Activated CD8-positive, alpha-beta memory T cell treated with anti-CD3 and anti-CD28 coated beads for 4 hours (primary cell): Measurements from ENCODE around the gene PLEKHS1.
"Not testable (repeated sequence)": the region's sequence is repeated elsewhere in the genome, so short reads cannot be mapped to it uniquely, and the experiment has no call there.

ENCODE experiments used
- DNase-seq, 2 donors: peaks; one replicate each; pipeline ENCODE4 v3.0.0-alpha.2; 2020; ENCODE audit warnings: low read depth in 2 of 2

The PLEKHS1 gene

DNA sequence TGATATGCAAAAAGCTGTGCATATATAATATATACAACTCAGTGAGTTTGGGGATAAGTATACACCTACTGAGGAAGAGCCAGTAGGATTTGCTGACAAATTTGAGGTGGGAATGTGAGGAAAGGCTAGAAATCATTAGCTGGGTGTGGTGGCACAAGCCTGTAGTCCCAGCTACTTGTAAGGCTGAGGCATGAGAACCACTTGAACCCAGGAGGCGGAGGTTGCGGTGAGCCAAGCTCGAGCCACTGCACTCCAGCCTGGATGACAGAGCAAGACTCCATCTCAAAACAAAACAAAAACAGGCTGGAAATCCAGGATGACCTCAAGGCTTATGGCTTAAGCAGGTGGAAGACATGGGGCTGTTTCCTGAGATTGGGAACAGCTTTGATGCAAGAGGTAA lies 10.6 kb upstream of the PLEKHS1 start:
- no peak for DNase-seq

DNA sequence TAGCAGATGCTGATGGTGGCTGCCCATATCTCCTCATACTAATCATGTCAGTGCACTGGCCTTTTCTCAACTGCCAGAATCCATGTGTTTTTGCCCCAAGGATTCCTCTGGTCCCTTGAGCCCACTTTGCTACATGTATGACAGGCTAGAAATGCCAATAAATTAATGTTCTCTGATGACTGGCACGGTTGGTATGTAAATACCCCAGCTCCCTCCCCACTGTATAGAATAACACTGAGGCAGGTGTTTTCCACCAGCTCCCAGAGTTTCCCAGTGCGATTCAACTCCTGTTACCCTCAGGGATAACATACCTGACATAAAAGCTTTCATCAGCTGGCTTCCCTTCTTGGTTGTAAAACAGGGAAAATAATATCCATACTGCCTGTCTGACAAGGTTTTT lies 9.0 kb upstream of the PLEKHS1 start:
- no peak for DNase-seq

DNA sequence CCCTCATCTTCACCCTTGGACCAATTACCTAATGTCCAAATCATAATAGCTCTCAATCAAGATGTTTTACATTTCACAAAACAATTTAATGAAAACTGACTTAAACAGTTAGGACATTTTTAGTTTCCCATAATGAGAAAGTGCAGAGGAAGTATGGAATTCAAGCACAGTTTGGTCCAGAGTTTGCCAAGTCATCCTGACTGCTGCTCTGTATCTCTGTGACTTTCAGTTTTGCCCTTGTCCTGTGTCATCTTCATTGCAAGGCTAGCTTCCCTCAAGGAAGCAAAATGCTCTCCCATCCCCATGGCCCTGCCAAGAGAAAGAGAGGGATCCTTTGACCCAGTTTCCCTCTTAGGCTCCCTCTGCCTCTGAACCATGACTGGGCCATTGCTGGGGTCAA lies 7.9 kb upstream of the PLEKHS1 start:
- DNase-seq: no peak

DNA sequence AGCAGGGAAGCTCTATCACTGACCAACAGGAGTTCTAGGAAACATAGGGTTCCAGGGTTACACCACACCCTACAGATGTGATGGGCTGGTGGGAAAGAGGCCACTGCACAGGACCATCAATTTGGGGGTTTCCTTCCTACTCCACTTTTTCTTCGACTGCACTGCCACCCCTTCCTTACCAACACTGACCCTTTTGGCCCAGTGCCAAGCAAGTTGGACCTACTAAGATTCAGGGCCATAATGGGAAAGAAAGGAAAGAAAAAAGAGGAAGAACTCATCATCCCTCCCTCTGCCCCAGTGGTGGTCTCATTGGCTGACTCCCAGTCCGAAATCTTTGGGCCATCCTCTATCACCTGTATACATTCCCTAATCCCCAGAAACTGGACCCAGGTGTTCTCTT lies 6.1 kb upstream of the PLEKHS1 start:
- DNase-seq: no peak

DNA sequence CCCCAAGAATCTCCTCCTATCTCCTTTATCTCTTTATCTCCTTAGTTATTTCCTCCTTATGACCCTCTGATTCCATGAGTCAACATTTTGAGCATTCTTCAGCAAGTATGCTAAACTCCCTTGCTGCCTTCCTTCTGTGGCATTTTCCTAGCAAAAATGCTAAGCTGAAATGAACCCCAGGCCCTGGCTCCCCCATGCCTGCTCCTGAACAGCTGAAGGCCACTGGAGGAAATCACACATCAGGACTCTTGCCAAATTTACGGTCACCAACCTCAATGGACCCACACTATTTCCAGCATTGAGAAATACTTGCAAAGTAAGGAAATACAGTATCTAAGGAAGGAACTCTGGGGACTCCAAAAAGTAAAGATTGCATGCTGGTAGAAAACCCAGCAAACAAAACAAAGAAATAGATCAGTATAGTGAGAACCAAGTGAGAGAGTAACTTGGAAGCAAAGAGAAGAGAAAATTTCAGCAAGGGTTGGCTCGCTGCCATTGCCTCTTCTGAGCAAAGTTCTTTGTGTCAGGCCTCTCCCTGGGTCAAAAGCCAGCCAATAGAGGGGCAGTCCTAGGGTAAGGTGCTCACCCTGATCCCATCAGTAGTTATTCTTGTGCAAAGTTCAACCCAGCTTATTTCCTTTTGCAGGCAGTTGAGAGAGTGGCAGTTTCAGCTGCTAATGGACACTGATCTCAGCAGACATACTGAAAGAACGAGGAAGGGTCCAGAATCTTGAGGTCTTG lies 5.1 kb upstream of the PLEKHS1 start:
- no peak for DNase-seq

DNA sequence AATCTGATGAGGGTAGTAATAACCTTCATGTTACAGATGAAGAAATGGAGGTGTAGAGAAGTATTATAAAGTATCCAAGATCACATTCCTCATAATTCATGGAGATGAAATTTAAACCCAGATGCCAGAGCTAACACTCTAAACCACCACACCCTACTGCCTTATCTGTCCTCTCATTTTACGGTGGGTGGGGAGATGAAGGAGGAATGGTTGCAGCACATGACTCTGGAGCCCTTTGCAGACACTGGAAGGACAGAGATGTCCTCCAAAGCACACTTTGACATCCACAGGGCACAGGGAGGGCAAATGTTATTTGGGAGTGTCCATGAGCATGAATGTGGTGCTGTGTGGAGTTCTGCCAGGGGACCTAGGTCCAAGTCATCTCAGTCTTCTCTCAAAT lies 1.1 kb downstream of the PLEKHS1 start:
- DNase-seq: no peak

DNA sequence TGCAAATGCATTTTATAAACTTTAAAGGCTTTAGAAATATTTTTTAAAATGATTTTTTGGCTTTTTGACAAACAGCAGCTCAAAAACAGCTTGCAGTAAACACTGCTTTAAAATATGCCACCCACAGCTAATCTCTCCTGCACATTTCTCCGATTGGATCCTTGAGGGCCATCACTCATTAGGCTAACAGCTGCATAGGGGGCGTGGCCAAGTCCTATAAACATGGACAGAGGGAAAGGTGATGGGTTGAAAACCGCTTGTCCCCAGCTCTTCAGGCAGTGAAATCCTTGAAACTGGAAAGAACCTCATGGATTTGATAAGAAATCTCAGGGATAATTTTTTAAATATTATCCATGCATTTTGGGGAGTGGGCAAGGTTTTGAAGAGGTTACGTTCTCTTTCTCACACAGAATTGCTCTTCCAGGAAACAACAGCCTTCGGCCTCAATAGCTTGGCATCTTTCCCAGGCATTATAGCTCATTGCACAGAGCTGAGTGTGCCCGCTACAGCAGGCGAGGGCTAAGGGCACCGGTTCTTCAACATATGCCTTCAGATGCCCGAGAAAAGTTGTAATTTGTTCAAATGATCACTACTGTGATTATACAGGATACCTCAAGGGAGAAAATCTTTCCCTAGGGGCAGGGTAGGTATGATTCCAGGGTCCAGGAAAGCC lies 1.7 kb downstream of the PLEKHS1 start:
- no peak for DNase-seq

DNA sequence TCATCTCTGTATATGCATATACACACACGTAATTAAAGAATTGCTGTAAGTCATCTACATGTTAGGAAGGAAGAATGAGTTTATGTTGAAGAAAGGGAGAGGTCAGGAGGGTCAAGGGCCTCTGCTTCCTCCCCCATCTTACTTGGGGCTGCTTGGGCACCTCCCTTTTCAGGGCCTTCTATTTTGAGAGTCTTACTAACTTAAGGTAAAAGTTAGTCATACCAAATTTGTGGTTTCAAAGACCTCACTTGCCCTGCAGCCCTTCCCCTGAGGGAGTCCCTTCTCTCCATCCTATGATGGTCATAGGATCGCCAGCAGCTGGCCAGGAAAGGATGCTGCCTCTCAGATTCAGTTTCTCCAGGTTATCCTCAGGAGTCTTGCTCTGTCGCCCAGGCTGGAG lies 2.6 kb downstream of the PLEKHS1 start:
- DNase-seq: no peak

DNA sequence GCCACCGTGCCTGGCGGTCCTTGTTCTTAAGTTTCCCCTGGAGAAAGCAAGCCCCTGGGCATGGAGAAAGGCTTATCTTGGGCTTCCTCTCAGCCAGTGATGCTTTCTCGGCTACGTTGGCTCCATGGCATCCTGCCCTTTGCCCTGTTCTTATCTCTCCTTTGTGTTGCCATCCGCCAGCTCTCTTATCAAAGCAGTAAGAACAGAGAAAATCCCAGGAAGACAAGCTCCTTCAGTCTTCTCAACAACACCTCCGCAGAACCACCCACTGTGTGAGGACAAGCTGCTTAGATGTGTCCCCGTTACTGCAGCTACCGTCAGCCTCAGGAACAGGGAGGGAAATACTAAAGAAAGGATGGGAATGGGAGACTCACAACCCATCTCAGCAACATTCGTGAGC lies 3.3 kb downstream of the PLEKHS1 start:
- DNase-seq: no peak

DNA sequence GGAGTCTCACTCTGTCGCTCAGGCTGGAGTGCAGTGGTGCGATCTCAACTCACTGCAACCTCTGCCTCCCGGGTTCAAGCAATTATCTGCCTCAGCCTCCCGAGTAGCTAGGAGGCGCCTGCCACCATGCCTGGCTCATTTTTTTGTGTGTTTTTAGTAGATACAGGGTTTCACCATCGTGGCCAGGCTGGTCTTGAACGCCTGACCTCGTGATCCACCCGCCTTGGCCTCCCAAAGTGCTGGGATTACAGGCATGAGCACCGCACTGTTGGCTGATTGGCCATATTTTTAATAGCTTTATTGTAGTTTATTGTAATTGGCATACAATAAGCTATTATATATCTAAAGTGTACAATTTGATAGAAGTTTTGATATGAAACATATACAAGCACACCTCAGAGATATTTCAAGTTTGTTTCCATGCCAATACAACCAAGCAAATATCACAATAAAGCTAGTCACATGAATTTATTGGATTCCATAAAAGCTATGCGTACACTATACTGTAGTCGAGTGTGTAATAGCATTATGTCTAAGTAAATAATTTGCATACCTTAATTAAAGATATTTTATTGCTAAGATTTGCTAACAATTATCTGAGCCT lies 5.6 kb downstream of the PLEKHS1 start:
- no peak for DNase-seq

DNA sequence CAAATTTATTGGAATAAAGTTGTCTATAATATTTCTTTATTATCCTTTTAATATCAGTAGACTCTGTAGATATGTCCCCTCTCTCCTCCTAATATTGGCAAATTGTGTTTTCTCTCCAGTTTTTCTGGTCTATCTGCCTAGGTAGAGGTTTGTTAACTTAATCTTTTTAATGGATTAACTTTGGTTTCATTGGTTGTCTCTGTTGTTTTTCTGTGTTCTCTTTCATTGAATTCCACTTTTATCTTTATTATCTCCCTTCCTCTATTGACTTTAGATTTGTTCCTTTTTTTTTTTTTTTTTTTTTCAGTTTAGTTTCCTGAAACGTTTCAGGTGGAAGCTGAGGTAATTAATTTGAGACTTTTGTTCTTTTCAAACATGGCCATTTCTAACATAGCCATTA lies 10.6 kb downstream of the PLEKHS1 start:
- no peak for DNase-seq

DNA sequence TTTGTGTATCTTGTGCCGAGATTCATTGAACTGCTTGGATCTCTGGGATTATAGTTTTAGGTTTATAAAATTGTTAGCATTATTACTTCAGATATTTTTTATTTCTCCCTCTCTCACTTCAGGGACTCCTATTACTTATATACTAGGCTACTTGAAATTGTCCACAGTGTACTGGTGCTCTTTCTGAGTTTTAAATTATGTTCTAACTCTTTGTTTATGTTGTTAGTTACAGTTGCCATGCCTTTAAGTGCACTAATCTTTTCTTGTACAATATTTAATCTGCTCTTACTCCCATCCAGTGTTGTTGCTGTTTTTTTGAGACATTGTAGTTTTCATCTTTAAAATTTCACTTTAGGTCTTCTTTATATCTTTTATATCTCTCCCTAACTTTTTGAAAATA lies 13.1 kb downstream of the PLEKHS1 start:
- DNase-seq: no peak

DNA sequence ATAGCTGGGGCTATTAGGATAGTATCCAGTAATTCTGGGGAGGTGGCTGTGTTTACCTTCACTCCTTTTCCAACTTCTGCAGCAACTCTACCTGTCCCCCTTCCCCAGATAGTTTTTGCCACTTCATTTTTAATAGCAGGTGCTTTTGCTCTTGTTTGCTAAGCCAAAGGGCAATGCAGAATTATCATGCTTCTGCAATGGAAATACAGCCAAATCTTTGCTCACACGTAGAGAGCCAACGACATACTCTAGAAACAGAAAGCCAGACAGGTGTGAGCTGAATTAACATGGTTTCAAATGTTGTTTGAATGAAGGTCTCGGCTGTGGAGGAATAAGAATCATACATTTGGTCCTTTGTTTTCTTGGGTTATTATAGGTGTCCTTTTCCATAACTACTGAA lies 14.4 kb downstream of the PLEKHS1 start:
- DNase-seq: no peak

DNA sequence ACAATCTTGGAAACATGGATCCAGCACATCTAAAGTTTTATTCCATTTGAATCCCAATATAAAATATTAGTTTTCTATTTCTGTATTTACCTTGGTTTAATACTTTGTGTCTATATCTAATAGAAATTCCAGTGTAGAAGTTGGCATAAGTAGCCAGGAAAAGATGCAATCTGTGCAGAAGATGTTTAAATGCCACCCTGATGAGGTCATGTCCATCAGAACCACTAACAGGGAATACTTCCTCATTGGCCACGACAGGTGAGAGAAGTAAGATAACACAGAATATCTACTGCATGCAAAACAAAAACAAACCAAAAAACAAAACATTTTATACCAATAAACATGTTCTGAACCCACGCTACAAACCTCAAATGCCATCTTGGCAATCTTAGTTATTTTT lies 15.7 kb downstream of the PLEKHS1 start:
- no peak for DNase-seq

DNA sequence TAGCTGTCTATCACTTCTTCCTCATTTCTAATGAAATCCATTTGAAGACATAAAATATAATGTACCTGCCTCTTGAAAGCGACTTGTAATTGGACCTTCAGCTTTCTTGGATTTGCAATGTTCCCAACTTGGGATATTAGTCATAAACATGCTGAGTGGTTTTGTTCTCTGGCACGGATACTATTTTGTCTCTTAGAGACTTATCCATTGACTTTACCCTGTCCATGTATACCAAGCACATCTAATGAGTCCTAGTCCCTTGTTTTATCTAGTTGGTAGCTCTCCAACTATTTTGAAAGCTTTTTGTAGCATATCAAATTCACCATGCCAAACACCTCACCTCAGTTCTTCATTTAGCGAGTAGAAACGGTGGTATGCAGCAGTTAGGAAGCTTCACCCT lies 18.9 kb downstream of the PLEKHS1 start:
- no peak for DNase-seq

DNA sequence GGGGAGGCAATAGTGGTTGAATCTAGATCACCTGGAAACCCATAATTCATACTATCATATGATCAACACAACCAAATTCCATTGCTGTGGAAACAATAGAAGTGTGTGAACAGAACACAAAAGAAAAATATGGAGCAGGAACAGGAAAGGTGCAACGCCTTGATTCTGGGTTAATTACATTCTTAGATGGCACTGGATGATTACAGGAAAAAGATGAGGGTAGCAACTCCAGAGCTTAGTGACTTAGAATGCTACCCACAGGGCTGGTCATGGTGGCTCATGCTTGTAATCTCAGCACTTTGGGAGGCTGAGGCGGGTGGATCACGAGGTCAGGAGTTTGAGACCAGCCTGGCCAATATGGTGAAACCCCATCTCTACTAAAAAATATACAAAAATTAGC lies 19.6 kb downstream of the PLEKHS1 start:
- not testable (repeated sequence) for DNase-seq

DNA sequence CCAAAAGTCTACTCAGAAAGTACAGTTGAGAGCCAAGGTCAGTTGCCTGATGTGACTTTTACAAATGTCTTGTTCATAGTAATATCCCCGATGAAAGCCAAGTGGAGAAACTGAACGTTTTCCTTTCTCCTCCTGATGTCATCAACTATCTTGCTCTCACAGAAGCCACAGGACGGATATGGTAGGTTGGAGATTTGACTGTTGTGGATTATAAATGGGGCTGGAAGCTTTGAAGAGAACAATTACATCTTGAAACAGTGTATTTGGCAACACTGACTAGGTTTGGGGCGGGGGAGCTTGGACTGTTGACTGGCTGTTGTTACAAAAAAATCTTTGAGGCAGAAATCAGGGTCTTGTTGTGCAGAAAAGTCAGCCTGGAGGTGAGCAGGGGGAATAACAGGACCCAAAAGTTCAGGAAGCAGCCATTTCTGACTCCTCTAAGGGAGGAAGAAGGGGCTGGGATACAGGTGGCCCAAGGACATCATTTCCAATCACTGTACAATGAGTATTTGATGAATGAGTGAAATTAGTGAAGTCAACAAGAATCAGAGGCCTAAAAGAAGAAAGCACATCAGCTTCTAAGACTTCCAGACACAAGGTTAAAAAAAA lies 24.3 kb downstream of the PLEKHS1 start:
- no peak for DNase-seq

DNA sequence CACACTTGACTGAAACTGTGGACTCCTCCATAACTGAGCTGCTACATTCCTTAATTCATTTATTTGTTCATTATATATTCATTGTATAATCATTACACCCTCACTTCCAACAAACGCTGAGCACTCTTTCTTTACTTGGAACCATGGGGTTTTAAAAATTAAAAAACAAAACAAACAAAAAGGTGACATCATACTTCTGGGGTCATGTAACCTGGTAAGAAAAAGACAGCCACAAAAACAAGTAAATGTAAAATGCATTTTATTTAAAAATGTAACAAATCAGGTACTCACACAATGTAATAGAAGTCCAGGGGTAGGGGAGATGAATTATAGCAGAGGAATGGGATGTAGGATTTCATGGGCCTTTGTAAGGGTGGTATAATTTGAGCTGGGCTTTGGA lies 25.1 kb downstream of the PLEKHS1 start:
- DNase-seq: no peak

DNA sequence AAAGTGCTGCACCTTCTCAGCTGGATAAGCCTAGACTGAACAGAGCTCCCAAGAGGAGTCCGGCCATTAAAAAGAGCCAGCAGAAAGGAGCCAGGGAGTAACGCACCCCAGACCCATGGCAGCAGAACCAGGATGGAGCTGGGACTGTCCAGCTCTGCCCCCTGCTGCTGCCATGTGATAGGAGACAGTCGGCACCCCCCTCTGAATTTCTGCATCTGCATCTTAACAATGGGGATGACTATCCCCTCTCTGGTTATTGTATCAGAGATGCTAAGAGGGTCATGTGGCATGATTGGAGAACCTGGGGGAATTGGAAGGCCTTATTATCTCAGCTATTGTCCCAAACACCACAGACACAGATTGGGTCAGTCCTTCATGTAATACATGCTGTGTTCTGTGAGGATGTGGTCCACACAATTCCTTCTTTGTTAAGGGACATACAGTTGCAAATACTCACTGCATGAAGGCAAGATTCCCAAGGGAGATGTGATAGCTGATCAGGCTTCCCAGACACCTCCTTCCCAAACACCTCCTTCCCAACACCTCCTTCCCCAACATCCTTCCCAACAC lies 29.3 kb downstream of the PLEKHS1 start:
- DNase-seq: no peak

DNA sequence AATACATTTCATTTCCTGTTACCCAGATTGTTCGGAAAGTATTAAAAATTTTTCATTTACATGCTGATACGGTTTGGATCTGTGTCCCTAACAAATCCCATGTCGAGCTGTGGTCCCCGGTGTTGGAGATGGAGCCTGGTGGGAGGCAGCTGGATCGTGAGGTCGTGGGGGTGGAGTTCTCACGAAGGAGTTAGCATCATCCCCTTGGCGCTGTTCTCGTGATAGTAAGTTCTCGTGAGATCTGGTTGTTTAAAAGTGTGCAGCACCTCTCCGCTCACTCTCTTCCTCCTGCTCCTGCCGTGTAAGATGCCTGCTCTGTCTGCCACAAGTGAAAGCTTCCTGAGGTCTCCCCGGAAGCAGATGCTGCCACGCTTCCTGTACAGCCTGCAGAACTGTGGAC lies 30.9 kb downstream of the PLEKHS1 start:
- no peak for DNase-seq

DNA sequence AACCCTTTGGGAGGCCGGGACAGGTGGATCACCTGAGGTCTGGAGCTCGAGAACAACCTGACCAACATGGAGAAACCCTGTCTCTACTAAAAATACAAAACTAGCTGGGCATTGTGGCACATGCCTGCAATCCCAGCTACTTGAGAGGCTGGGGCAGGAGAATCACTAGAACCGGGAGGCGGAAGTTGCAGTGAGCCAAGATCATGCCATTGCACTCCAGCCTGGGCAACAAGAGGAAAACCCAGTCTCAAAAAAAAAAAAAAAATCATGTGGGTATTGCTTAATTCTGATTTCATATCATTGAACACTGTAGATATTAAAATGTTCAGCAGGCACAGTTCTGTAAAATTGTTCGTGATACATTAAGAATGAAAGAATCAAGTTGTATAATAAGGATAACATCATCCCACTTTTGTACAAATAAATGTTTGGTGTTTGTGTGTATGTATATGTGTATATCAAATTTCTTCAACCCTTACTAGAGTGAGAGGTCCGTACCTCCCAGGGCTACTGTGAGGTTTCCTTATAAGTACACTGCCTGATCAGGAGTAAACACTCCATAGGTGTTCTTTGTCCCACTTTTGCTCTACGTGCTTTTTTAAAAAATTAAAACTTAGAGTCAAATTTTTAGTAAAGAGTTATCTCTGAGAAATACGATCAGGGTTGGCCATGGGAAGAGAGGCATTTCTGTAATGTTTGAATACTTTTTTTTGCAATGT lies 31.7 kb downstream of the PLEKHS1 start:
- DNase-seq: no peak

DNA sequence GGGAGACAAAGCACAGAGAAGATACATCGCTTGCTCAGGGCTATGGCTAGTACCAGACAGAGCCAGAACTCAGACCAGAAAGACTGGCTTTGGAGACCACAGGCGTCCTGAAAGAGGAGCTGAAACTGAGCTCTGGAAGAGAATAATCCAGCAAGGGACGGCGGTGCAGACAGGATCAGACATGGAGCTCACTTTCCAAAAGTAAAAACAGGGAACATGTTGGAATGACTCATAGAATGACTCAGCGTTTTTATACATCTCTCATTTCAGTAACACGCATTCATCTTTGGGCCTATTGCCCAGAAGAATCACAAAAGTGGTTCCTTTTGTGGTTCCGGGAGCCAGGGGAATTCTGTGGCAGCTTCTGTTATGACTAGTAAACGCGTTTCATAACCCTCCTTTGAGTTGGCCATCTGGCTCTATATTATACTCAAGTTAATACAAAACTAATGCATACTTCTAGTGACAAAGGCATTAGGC lies 37.2 kb downstream of the PLEKHS1 start:
- no peak for DNase-seq
